Heart right ventricle (tissue), 16 donors: ENCODE measurements around the gene MGAM2. TPM values are rescaled to one million over a fixed set of nuclear protein-coding genes. Genes with fewer than 3 reads are reported as not detected.

Experiments
- ATAC-seq, 8 donors: fragments of 200-7000 bp; cut with Tn5 transposase; one replicate each; pipeline ENCODE4 v1.9.1; 2020; ENCODE audit warnings: mild to moderate bottlenecking in 8 of 8, moderate library complexity in 8 of 8, moderate number of reproducible peaks in 1 of 8
- DNase-seq, 2 donors: peaks; one replicate each; pipeline ENCODE4 v3.0.0-alpha.2; 2020
- H3K27ac ChIP-seq, 10 donors: fragments of 200-600 bp; sonication (generic) in 2 of 10; one replicate each; pipeline versions ENCODE4 v1.5.0 to v1.8.0; 2020 to 2022; ENCODE audit warnings: mild to moderate bottlenecking in 3 of 10
- H3K27me3 ChIP-seq, 7 donors: fragments of 200-600 bp; one replicate each; pipeline ENCODE4 v1.8.0; 2021 to 2022; ENCODE audit warnings: mild to moderate bottlenecking in 2 of 7
- H3K36me3 ChIP-seq, 9 donors: fragments of 200-600 bp; sonication (generic) in 1 of 9; one replicate each; pipeline versions ENCODE4 v1.5.0 to v1.8.0; 2020 to 2022; ENCODE audit warnings: mild to moderate bottlenecking in 2 of 9
- H3K4me1 ChIP-seq, 9 donors: fragments of 200-600 bp; sonication (generic) in 1 of 9; one replicate each; pipeline versions ENCODE4 v1.5.0 to v1.8.0; 2020 to 2022; ENCODE audit warnings: mild to moderate bottlenecking in 4 of 9
- H3K4me3 ChIP-seq, 10 donors: fragments of 200-600 bp; sonication (generic) in 2 of 10; one replicate each; pipeline versions ENCODE4 v1.5.0 to v1.8.0; 2020 to 2022; ENCODE audit warnings: mild to moderate bottlenecking in 7 of 10, moderate library complexity in 2 of 10
- H3K9me3 ChIP-seq, 11 donors: fragments of 200-600 bp in 10 of 11; sonication (generic) in 2 of 11; one replicate each; pipeline versions ENCODE4 v1.5.0 to v1.8.0; 2013 to 2022; ENCODE audit warnings: mild to moderate bottlenecking in 2 of 11, control low read depth in 1 of 11, moderate library complexity in 1 of 11
- CTCF ChIP-seq, 9 donors: fragments of 200-600 bp; sonication (generic) in 2 of 9; IDR thresholded peaks; one replicate each; pipeline versions ENCODE4 v1.5.0 to v1.8.0; 2021 to 2022; ENCODE audit warnings: antibody characterized with exemption in 9 of 9, mild to moderate bottlenecking in 5 of 9, moderate library complexity in 1 of 9
- WGBS, 2 donors: extraction: QIAGEN DNeasy Blood & Tissue Kit; methylation state at CpG; one replicate each; pipeline ENCODE4 v1.1.7; 2013; ENCODE audit warnings: inconsistent platforms in 1 of 2; 5-methylcytosine and 5-hydroxymethylcytosine counted together
- intact Hi-C, 10 donors: fragments of 100-400 bp; cut with DNase I; formaldehyde crosslinking; loops; one replicate each; pipeline versions ENCODE4 v1.11.1 to v1.14.2; 2022
- polyA plus RNA-seq, 2 donors: library from polyadenylated mRNA; stranded (reverse); fragments of 200-250 nt; gene quantifications; one replicate each; pipeline ENCODE4 v1.2.3, GENCODE V29; 2013
- total RNA-seq, 10 donors: library from RNA; stranded (reverse); fragmentation: NEBNext Ultra II Directional in 3 of 10; extraction: Animal tissue kit (Norgen Biotek cat#: 25700) in 3 of 10; gene quantifications; one replicate each; pipeline versions ENCODE4 v1.2.1 to v1.2.4, GENCODE V29; 2021 to 2023
- donor health status: Arrhythmogenic right ventricular cardiomyopathy.
- donor health status: ischemic (EF 13 %, LVEDD 7.1; RV severe dilation, severe dysfunction).
- donor health status: healthy with polysubstance abuse.
- donor health status: DM: no; HTN: yes; CAD: no.
- donor health status: DM: no; HTN: no; CAD: no.
- donor health status: ischemic (EF 25% LVEDD 6.9; RV normal size, moderate dysfunction).
- donor health status: ischemic (EF 25% LVEDD 5.7; RV mildly dilated, moderate dysfunction).
- donor health status: healthy.
- donor health status: DM: yes; HTN: yes; CAD: no.
- donor health status: Ischemic cardiomyopathy.
- donor health status: ischemic (EF 35%, LVEDD 5.7; RV mildly dilated, moderate dysfunction).
- donor health status: nonischemic (EF 11% LVEDD 7.7; RV severe dilation, severe dysfunction).
- donor health status: DM: yes; HTN: yes; CAD: no.
- donor health status: PGD.
- donor health status: ischemic (EF 29% LVEDD 5.4; RV normal size, mild dysfunction).
- donor health status: nonischemic (EF 23%, LVEDD 6.1; RV moderate dilation, normal function).

MGAM2 gene
- total and polyA plus RNA-seq, 12 donors: 0.05 to 0.09 (median 0.08) TPM; not detected in 9

GRCh38 chr7:142083605-142084004 lies 27.9 kb upstream of the MGAM2 start:
- H3K9me3 ChIP-seq: no peaks in the 10 kb centered on the region
- H3K27ac ChIP-seq: no peak overlapping the region
- intact Hi-C loops: no loop called here
- H3K36me3 ChIP-seq: peaks cover 0 to 4% (median 0%) of the 10 kb centered on the region in 9 donors
- 93 to 95% methylated on average over 1 of the region's 1 CpG for WGBS, 2 donors
- no peaks in the 10 kb centered on the region for H3K4me1 ChIP-seq
- DNase-seq (no peak), ATAC-seq (no peak)
- H3K27me3 ChIP-seq: no peaks in the 10 kb centered on the region
- H3K4me3 ChIP-seq: no peak overlapping the region
- no peak for TF ChIP-seq CTCF (IDR thresholded peaks at IDR 0.05)

GRCh38 chr7:142085428-142085827 lies 26.1 kb upstream of the MGAM2 start:
- intact Hi-C loops: no loop called here
- TF ChIP-seq CTCF (IDR thresholded peaks at IDR 0.05): no peak
- Histone ChIP-seq H3K4me1 (no peaks in the 10 kb centered on the region), H3K9me3 (no peaks in the 10 kb centered on the region), H3K27ac (no peak overlapping the region), H3K27me3 (no peaks in the 10 kb centered on the region), H3K4me3 (no peak overlapping the region), H3K36me3 (peaks cover 0 to 4% (median 0%) of the 10 kb centered on the region in 9 donors)
- ATAC-seq (no peak), DNase-seq (no peak)
- 63 to 66% methylated on average over 4 of the region's 4 CpGs for WGBS, 2 donors

GRCh38 chr7:142088022-142088714 lies 23.4 kb upstream of the MGAM2 start:
- Histone ChIP-seq H3K36me3 (peaks cover 0 to 4% (median 0%) of the 10 kb centered on the region in 9 donors), H3K27me3 (no peaks in the 10 kb centered on the region), H3K4me1 (no peaks in the 10 kb centered on the region), H3K9me3 (no peaks in the 10 kb centered on the region), H3K27ac (no peak overlapping the region), H3K4me3 (no peak overlapping the region)
- ATAC-seq (no peak), DNase-seq (no peak)
- intact Hi-C loops: no loop called here
- TF ChIP-seq CTCF (IDR thresholded peaks at IDR 0.05): no peak
- 68 to 73% methylated on average over 4 of the region's 4 CpGs for WGBS, 2 donors

GRCh38 chr7:142089035-142089434 lies 22.5 kb upstream of the MGAM2 start:
- ATAC-seq: no peak
- intact Hi-C loops: no loop called here

More at GRCh38 chr7:142089035-142089434, 22.5 kb upstream of the MGAM2 start:
- H3K9me3 ChIP-seq: no peaks in the 10 kb centered on the region
- no peaks in the 10 kb centered on the region for H3K27me3 ChIP-seq
- no peak overlapping the region for H3K27ac ChIP-seq
- peaks cover 0 to 4% (median 0%) of the 10 kb centered on the region in 9 donors for H3K36me3 ChIP-seq
- no peaks in the 10 kb centered on the region for H3K4me1 ChIP-seq
- no peak overlapping the region for H3K4me3 ChIP-seq
- 65 to 67% methylated on average over 2 of the region's 2 CpGs for WGBS, 2 donors
- DNase-seq: no peak
- TF ChIP-seq CTCF (IDR thresholded peaks at IDR 0.05): no peak
